Measurements from ENCODE around the gene STK11.

Gene STK11

GRCh38 chr19:1275976-1276627, 70.5 kb downstream of the STK11 start:
- DNase-seq = no peak

GRCh38 chr19:1276628-1277022, 71.0 kb downstream of the STK11 start:
- DNase-seq = peak; percentile 42

GRCh38 chr19:1277061-1277460, 71.5 kb downstream of the STK11 start:
- no peak for DNase-seq
